WERI-Rb-1 (cell line): Measurements from ENCODE around the gene CDH19.
A peak's percentile ranks its signal among the peaks of the same experiment; 100 is the strongest.

Experiments
- DNase-seq: peaks from one replicate; pipeline ENCODE4 v3.0.0-alpha.2; 2020
- H3K27ac ChIP-seq: fragments of 250-450 bp; sonication (Bioruptor Pico); 2 replicates; pipeline ENCODE4 v1.5.1; 2020; ENCODE audit warnings: mild to moderate bottlenecking, moderate library complexity
- H3K27me3 ChIP-seq: fragments of 250-450 bp; sonication (Bioruptor Pico); 2 replicates; pipeline ENCODE4 v1.5.1; 2021; ENCODE audit warnings: mild to moderate bottlenecking, low read depth, moderate library complexity; ENCODE audit not compliant: insufficient read depth, severe bottlenecking
- H3K36me3 ChIP-seq: fragments of 250-450 bp; sonication (Bioruptor Pico); 2 replicates; pipeline ENCODE4 v1.5.1; 2020; ENCODE audit warnings: mild to moderate bottlenecking, moderate library complexity
- H3K4me3 ChIP-seq: 2 replicates; pipeline ENCODE4 v1.5.1; 2011; ENCODE audit warnings: low read depth, mild to moderate bottlenecking, control low read depth, low read length
- H3K9me3 ChIP-seq: fragments of 250-450 bp; sonication (Bioruptor Pico); 2 replicates; pipeline ENCODE4 v1.5.1; 2021; ENCODE audit warnings: mild to moderate bottlenecking, moderate library complexity; ENCODE audit not compliant: severe bottlenecking
- TF ChIP-seq, protein P1 (sequence below): IDR thresholded peaks from 2 replicates; pipeline ENCODE4 v1.5.1; 2011; ENCODE audit warnings: low read depth, mild to moderate bottlenecking, control low read depth, inconsistent platforms, low read length

The CDH19 gene

DNA sequence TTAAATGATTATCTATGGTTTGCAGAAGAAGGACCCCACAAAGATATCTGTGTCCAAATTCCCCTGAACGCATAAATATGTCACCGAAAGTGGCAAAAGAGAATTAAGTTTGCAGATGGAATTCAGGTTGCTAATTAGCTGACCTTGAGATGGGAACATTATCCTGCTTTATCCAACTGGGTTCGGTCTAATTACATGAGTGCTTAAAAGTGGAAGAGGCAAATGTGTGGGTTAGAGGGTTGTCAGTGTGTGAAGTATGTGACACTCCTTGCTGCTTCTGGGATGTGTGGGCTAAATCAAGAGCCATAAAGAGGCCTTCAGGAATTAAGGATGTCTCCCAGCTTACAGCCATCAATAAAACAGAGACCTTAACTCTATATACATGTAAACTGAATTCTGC is 53.5 kb downstream of the CDH19 start:
- TF ChIP-seq, protein P1, sequence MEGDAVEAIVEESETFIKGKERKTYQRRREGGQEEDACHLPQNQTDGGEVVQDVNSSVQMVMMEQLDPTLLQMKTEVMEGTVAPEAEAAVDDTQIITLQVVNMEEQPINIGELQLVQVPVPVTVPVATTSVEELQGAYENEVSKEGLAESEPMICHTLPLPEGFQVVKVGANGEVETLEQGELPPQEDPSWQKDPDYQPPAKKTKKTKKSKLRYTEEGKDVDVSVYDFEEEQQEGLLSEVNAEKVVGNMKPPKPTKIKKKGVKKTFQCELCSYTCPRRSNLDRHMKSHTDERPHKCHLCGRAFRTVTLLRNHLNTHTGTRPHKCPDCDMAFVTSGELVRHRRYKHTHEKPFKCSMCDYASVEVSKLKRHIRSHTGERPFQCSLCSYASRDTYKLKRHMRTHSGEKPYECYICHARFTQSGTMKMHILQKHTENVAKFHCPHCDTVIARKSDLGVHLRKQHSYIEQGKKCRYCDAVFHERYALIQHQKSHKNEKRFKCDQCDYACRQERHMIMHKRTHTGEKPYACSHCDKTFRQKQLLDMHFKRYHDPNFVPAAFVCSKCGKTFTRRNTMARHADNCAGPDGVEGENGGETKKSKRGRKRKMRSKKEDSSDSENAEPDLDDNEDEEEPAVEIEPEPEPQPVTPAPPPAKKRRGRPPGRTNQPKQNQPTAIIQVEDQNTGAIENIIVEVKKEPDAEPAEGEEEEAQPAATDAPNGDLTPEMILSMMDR: no peak
- no peak overlapping the region for H3K4me3 ChIP-seq
- H3K36me3 ChIP-seq: no peaks in the 10 kb centered on the region
- no peak for DNase-seq
- no peak overlapping the region for H3K27ac ChIP-seq
- no peaks in the 10 kb centered on the region for H3K27me3 ChIP-seq
- H3K9me3 ChIP-seq: no peaks in the 10 kb centered on the region

DNA sequence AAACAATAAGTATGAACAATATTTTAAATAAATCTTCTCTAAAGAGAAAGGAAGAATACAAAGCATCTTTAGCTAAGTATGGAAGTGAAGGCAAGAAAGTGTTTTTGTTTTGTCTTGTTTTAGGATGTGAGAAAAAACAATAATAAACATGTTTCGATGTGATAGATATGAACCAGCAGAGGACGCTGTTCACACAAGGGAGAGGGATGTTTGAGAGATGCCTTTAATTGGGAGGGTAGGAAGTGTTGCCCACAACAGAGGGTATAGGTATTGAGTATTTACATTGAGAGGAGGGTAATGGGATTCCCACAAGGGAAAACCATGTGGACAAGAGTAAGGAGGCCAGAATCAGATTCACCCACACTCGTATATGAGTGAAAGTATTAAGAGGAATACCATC is 55.1 kb downstream of the CDH19 start:
- Histone ChIP-seq H3K9me3 (no peaks in the 10 kb centered on the region), H3K27ac (no peak overlapping the region), H3K27me3 (no peaks in the 10 kb centered on the region), H3K4me3 (no peak overlapping the region), H3K36me3 (no peaks in the 10 kb centered on the region)
- DNase-seq: no peak
- TF ChIP-seq, protein P1: peak; percentile 25; the same call in 1 of the 2 replicates

DNA sequence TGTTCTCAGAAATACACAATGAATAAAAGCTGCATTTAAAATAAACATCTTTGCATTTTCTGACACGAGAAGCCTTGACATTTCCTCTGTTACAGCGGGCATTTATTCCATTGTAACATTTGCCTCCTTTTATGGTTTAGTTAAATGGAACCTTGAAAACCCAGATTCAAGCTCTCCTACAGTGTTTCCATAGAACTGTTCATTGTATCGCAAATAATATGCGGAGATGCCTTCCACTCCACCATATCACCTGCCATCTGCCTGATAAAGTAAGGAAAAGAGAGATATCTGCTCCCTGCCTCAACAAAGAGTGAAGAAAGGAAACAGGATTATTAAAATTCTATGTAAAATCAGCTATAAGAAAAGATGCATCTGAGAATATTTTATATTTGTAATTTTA is 69.8 kb downstream of the CDH19 start:
- no peaks in the 10 kb centered on the region for H3K36me3 ChIP-seq
- H3K9me3 ChIP-seq: no peaks in the 10 kb centered on the region
- H3K27me3 ChIP-seq: no peaks in the 10 kb centered on the region
- DNase-seq: no peak
- H3K27ac ChIP-seq: no peak overlapping the region
- TF ChIP-seq, protein P1: no peak
- H3K4me3 ChIP-seq: no peak overlapping the region

DNA sequence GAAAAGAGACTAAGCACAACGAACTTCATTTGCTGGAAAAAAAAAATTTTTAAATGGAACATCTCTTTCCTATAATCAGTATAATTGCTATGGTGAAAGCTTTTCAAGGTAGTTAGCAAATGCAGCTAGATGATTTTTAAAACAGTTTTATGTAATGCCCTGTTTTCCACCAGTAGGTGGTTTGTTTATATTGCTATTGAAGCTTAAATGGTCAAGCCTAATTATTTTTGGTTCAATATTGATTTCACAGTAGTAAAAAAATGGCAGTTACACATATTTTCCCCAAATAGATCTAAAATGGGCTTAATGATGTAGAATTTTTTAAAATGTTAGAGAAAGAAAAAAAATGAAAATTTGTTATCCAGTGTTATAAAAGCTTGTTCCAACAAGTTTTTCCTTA is 70.2 kb downstream of the CDH19 start:
- no peak overlapping the region for H3K27ac ChIP-seq
- TF ChIP-seq, protein P1: no peak

DNA sequence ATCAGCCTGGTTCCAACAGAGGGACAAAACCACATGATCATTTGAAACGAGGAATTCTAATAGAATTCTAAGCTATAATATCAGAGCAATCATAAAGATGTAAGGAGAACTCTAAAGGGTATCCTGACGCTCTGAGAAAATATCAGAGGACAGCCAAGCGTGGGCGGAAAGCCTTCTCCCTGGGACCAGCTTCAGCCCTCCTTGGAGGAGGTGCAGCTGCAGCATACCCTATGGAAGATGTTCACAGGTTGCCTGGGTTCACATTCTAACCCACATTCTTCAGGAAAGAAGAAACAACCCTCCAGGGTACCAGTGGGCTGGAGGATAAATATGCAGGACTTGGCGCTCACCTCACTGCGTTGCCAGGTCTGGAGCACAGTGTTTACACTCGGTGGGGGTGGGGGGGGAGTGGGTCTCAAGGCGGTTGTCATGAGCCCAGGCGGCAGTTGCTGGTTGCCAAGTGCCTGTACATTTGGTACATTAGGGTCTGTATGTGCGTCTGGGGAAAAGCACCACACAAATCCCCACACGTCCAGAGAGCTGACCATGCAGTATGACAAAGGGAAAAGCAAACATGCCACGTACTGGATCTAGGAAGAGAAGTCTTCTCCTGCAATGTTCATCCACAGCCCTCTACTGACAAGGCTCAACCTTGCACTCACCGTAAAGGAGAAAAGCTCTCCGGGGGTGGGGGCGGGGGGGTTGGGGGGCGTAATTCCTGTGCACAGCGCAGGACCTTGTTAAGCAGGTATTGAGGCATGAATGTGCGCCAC is 80.5 kb downstream of the CDH19 start:
- DNase-seq: no peak
- Histone ChIP-seq H3K27ac (no peak overlapping the region), H3K9me3 (no peaks in the 10 kb centered on the region), H3K36me3 (no peaks in the 10 kb centered on the region), H3K27me3 (no peaks in the 10 kb centered on the region), H3K4me3 (no peak overlapping the region)
- TF ChIP-seq, protein P1: no peak

More for the DNA sequence above, 70.2 kb downstream of the CDH19 start:
- Histone ChIP-seq H3K27me3 (no peaks in the 10 kb centered on the region), H3K4me3 (no peak overlapping the region), H3K9me3 (no peaks in the 10 kb centered on the region), H3K36me3 (no peaks in the 10 kb centered on the region)
- no peak for DNase-seq

DNA sequence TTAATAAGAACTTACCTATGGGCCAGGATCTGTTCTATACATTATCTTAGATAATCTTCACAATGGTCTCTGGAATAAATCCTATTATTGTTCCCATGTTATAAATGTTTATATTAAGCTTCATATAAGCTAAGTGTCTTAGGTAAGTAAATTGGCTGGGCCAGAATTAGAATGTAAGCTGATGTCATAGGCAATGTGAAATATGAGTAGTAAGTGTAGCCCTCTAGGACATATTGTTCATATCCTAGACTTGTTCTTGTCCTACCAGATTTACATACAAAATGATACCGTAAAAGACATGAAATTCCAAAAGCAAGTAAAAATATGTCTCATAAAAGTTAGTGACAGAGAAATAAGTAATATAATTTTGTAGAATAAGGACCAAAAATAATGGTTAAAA is 89.9 kb downstream of the CDH19 start:
- no peaks in the 10 kb centered on the region for H3K36me3 ChIP-seq
- no peak overlapping the region for H3K27ac ChIP-seq
- DNase-seq: no peak
- H3K9me3 ChIP-seq: no peaks in the 10 kb centered on the region
- H3K4me3 ChIP-seq: no peak overlapping the region
- H3K27me3 ChIP-seq: no peaks in the 10 kb centered on the region
- TF ChIP-seq, protein P1: no peak
